PC-9 (cell line): ENCODE data around the gene CNTN1.

Experiments
- CTCF ChIP-seq: fragments of 200-600 bp; sonication (generic); conservative IDR thresholded peaks from 2 replicates; pipeline ENCODE4 v1.6.1; 2017; ENCODE audit warnings: mixed run types, antibody characterized with exemption, mild to moderate bottlenecking, moderate library complexity
- EZH2 ChIP-seq: fragments of 200-600 bp; sonication (generic); IDR thresholded peaks from 2 replicates; pipeline ENCODE4 v1.8.0; 2017; ENCODE audit warnings: antibody characterized with exemption, low read depth

GRCh38 chr12:41058266-41058665 is 366.0 kb downstream of the CNTN1 start:
- TF ChIP-seq CTCF (no peak), EZH2 (no peak)
